ENCODE data around the gene KRT25.

Gene KRT25, protein sequence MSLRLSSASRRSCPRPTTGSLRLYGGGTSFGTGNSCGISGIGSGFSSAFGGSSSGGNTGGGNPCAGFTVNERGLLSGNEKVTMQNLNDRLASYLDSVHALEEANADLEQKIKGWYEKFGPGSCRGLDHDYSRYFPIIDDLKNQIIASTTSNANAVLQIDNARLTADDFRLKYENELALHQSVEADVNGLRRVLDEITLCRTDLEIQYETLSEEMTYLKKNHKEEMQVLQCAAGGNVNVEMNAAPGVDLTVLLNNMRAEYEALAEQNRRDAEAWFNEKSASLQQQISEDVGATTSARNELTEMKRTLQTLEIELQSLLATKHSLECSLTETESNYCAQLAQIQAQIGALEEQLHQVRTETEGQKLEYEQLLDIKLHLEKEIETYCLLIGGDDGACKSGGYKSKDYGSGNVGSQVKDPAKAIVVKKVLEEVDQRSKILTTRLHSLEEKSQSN

DNA sequence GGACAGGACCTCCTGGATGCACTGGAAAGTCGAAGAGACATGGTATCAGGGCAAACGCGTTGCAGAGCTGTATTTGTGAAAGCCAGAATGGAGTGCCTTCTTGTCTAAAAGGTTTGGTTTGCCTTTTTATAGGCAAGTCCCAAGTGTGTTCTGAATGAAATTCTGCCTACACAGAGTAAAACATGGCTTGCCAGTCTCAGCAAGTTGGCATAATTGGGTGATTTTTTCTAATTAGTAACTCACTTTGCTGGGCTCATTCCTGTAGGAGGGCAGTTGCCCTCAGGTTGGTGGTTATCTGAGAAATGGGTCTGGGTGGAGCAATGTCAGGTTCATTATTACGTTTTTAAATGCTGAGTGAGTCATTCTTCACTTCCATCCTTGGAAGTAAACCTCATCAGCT lies at the start of gene KRT25:
Gene KRT25, minus strand, starts transcription at position 101 of the 400 bp plus-strand sequence. Its CDS starts 60 bp downstream, at position 41.
- no peak for DNase-seq (ENCODE audit: low read depth)

DNA sequence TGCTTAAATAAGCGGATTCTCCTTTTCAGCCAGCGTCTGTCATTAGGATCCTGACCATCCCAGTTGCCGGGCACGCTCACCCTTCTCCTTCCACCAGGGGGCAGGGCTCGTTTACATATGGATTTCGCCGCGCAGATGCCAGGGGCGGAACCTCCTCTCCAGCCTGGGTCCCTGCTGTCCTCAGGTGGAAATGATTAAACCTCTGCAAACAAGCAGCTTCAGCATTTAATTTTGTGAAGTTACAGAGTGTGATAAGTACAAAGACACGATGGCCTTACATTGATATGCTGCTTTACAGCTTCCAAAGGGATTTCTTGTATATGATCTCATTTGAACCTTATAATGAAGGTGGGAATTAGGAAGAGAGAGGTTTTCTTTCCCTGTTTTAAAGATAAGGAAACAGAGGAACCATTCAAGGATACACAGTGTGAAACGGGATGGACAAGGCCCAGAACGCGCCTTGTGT lies 48.5 kb upstream of the KRT25 start:
- DNase-seq (ENCODE audit: low read depth) = peak; percentile 79

DNA sequence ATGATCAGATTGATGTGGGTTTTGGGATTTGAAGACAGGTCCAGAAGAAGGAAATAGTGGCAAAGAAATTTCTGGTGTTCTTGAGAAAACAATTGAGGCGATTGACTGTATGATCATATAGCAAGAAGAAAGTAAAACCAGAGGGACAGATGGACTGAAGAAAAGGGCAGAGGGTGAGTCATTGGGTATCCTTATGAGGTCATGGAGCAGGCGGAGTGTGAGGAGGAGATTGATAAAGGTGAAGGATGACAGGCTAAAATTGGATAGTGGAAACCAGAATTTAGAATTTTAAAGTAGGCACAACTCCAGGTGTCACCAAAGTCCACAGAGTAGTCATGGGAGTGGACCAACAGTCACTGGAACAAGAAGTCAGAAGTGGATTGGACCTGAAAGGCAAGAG lies 46.0 kb upstream of the KRT25 start:
- DNase-seq (ENCODE audit: low read depth) = no peak

DNA sequence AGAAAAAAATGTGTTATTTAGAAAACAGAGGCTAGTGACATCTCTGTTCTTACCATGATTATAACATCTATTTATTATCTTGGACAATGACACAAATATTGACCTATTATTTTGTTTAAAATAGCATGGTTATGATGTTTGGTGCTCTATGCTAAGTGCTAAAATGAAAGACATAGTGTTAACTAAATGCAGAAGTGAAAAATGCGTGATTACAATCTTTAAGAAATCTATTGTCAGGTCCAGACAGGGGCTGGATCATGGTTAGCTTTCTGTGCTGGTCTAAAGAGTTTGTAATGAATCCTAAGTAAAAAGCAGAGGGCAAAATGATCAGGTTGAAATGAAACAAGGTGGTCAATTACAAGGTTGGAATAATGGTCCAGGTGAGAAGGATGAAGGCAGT lies 45.2 kb upstream of the KRT25 start:
- DNase-seq (ENCODE audit: low read depth) = no peak

DNA sequence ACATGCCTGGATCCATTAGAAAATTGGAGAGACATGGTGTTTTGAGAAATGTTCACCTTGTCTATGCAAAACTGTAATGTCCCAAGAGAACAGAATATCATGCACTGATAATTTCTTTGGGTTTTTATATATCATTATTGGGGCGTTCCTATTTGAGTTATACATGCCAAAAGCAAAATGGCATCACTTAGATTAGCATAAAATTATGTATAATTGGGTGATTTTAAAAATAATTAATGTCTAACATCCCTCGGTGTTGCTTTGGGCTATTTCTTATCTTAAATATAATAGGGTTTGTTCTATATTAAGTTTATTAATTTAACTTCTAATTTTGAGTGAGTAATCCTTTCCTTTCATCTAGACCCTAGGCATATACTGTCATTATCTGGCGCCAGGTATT lies 44.7 kb upstream of the KRT25 start, which contains the start of gene KRT28:
Gene KRT28, minus strand, starts transcription at position 101 of the 400 bp plus-strand sequence. Its CDS starts 66 bp downstream, at position 35.
- no peak for DNase-seq (ENCODE audit: low read depth)

DNA sequence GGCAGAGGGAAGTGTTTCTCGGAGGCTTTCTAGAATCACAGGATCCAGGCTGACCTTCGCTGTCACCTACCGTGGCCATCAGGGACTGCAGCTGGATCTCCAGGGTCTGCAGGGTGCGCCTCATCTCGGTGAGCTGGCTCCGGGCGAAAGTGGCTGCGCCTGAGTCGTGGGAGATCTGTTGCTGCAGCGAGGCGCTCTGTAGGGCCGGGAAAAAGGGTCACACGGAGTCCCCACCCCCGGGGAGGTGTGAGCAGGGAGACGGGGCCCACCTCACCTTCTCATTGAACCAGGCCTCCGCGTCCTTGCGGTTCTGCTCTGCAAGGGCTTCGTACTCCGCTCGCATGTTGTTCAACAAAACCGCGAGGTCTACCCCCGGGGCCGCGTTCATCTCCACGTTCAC lies 41.7 kb upstream of the KRT25 start:
- DNase-seq (ENCODE audit: low read depth) = no peak

DNA sequence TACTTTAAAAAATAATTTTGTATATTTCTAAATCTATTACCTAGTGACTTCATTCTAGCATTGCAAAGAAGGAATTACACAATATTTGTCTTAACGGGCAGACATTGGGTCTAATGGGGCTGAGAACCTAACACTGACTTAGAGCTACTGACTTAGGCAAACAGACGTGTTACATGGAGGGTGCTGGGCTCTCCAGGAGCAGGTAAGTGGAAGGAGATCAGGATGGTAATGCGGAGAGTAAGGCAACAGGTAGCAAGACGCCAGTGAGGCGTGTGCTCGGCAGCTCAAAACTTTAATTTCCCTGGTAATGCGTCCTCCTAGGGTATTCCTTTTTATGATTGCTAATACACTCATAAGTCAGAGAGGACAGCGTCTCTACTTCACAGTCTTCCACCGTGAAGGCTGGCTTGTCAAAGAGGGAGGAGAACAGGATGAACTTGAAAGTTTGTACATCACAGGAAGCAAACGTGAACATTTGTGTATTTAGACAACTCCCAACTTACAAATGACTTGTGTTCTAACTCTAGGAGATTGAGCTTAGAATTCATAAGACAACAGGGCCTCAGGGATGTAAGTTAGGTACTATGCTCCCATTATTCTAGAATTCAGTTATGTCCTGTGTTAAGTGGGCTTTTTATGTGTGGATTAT lies 40.0 kb upstream of the KRT25 start:
- DNase-seq (ENCODE audit: low read depth) = no peak

DNA sequence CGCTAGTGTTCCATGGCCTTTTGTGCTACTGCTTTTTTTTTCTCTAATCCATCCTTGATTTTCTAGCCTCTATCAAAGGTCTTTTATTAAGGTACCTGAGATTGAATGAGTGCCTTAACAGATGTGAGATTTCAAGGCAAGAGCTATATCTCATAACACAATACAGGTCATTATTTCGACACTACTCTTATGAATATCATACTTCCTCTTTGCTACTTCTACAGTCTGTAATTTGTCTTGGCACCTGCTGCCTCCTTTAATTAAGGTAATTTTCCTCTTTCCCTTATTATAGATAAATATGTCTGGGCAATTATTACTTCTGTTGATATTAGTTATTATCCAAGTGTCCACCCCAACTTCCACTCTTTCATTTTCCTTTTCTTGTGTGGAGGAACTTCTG lies 39.3 kb upstream of the KRT25 start:
- no peak for DNase-seq (ENCODE audit: low read depth)

DNA sequence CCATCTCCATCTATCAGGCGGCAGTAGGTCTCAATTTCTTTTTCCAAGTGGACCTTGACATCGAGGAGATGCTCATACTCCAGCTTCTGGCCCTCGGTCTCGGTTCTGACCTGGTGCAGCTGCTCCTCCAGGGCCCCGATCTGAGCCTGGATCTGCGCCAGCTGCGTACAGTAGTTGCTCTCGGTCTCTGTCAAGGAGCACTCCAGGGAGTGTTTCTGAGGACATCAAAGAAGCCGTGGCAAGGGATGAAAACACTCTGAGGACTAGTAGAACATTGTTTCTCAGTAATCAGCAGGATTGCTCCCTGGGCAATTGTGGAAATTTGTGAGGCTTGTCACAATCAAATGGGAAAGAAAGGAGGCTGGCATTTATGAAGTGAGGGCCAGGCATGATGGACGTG lies 38.7 kb upstream of the KRT25 start:
- no peak for DNase-seq (ENCODE audit: low read depth)

DNA sequence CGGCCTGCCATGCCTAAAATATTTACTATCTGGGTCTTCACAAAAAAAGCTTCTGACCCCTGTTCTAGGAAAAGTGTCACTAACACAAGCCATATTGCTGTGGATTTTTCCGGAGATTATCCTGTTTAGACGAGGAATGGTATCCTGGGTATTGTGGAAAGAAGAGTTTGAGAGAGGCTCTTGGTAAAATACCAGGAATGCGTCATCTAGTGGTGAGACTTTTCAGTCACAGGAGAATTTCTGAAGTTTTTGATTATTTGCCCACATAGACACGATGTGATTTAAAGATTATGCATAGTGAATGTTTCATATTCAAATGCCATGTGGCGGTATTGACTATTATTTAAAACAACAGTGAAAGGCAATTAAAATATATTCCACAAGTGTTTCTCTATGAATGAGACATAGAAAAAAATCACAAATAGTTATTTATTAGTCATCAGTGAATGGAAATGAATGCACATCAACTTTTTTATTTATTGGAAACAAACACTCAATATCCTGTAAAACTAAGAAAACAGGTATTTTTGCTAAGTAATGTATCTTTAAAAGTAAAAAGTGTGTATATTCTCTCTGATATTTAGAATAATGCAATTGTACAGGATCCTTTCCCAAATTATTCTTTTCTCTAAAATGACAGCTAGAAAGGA lies 36.8 kb upstream of the KRT25 start:
- DNase-seq (ENCODE audit: low read depth) = peak; percentile 58

DNA sequence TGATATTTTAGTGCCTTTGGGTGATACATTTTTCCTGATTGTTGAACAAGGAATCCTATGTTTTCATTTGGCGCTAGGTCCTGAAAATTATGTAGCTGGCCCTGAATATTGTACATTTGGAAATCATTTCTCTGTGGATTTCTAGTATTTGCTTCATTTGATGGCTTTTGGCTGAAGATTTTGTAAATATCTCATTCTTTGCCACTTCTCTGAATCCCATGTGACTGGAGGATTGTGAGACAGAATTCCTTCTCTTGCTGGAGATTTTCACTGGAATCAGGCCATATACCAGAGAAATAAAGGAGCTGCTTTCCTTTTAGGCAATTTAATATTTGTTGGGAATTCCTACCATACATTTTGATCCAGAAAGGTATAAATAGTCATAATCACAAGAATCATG lies 36.0 kb upstream of the KRT25 start:
- DNase-seq (ENCODE audit: low read depth) = no peak

DNA sequence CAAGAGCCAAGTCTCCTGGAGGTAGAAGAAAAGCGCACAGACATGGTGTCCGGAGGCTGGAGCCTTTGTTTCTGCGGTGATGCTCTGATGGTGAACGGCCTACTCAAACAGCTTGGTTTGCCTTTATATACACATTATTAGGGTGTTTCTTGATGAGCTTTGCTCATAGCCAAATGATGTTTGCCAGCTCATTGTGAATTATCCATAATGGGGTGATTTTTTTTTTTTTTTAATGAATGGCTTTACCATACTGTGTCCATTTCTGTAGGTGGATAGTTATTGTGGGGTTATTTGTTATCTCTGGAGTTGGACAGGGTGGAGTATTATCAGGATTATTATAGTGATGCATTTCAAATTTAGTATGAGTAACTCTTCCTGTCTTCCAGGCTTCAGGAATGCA lies 27.3 kb upstream of the KRT25 start, which contains the start of gene KRT27:
Gene KRT27, minus strand, starts transcription at position 101 of the 400 bp plus-strand sequence. Its CDS starts 57 bp downstream, at position 44.
- no peak for DNase-seq (ENCODE audit: low read depth)

DNA sequence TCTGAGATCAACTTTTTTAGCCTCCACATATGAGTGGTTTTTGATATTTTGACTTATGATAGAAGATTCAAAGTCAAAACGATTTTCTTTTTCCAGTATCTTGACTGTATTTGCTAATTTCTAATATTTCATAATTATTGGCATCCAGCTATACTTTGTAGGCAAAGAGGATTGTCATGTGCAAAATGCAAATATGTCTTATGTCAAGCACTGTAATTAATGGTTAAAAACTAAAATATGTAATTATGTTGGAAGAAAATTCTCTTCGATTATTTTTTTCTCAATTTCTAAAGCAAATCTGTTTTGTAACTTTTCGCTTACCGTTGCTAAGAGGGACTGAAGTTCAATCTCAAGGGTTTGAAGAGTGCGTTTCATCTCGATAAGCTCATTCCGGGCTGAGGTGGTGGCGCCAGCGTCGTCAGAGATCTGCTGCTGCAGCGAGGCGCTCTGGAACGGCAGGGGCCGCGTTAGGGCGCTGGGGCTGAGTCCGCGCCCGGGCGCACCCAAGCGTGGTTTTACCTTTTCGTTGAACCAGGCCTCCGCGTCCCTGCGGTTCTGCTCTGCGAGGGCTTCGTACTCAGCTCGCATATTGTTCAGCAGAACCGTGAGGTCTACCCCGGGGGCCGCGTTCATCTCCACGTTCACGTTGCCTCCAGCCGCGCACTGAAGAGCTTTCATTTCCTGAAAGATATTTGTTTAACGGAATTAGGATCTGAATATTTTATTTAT lies 24.2 kb upstream of the KRT25 start:
- DNase-seq (ENCODE audit: low read depth) = no peak

DNA sequence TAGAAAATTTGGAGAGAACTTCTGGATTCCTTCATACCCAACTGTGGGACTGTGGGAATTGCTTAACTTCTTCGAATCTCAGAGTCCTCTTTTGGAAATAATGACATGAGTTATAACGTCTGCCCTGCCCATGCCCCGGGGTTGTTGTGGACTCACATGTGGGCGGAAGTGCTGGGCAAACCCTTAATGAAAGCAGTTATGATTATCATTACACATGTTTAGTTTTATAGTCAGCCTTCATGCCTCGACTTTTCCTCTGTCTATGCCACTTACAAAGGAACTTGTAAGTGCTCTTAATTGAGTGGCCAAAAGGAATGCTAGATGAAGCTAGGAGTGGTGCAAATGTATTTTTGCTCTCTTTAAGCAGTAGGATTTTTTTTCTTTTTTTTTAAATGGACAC lies 23.3 kb upstream of the KRT25 start:
- DNase-seq (ENCODE audit: low read depth) = no peak

DNA sequence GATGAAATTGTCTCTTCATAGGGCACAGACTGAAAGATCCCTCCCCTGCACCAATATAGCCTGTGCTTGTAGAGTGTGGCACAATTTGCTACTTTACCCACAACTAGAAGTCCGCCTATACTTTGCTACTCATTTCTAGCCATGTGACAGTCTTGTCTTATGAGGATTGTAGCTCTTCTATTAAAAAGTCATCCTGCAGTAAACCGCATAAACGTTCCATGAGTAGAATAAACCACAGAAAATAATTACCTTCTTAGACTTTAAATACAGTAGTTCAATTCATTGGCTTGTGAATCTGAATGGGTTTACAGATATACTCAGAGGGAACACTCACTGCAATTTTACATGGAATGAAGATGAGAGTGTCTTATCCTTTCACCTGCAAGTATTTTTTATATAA lies 22.8 kb upstream of the KRT25 start:
- no peak for DNase-seq (ENCODE audit: low read depth)

DNA sequence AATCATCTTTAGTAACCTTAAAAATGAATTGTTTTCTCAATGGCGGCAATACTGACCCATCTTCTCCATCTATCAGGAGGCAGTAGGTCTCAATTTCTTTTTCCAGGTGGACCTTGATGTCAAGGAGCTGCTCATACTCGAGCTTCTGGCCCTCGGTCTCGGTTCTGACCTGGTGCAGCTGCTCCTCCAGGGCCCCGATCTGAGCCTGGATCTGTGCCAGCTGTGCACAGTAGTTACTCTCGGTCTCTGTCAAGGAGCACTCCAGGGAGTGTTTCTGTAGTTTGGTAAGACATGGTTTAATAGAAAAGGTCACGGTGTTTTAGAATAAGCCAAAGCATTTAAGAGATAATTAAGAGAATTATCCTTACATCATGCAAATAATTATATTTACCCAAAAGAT lies 22.3 kb upstream of the KRT25 start:
- no peak for DNase-seq (ENCODE audit: low read depth)

DNA sequence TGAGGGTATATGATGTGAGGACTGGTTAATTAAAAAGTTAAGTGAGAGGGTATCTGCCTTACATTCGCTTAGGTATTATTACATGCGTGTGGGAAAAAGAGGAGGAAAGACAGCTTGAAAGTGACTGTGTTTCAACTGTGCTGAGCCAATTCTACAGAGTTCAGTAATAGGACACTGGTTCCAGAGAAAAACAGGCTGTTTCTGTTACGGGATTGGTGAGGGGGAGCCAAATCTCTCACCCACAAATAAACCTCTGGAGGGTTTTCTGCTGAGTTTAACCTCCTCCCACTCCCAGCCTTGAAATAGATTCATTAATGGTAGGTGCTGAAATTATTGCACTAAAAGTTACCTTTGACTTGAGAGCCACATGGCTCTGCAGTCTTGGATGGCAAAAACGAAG lies 20.8 kb upstream of the KRT25 start:
- DNase-seq (ENCODE audit: low read depth) = no peak

DNA sequence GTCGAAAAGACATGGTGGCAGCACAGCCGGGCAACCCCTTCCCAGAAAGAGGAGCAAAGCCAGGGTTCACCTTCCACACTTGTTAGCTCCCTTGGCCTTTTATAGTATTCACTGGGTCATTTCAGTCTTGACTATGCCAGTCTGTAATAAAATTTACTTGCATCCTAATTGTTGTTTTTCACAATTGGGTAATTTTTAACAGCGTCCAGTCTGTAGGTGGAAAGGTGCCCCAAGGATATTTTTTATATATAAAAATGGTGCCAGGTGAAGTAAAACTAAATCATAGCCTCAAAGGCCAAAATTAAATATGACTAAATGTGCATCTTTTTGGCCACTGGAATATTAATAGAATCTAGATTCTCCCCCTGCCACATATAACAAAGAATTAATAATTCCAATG lies 17.0 kb upstream of the KRT25 start, which contains the start of gene KRT26:
Gene KRT26, minus strand, starts transcription at position 101 of the 400 bp plus-strand sequence. Its CDS starts 88 bp downstream, at position 13.
- no peak for DNase-seq (ENCODE audit: low read depth)

DNA sequence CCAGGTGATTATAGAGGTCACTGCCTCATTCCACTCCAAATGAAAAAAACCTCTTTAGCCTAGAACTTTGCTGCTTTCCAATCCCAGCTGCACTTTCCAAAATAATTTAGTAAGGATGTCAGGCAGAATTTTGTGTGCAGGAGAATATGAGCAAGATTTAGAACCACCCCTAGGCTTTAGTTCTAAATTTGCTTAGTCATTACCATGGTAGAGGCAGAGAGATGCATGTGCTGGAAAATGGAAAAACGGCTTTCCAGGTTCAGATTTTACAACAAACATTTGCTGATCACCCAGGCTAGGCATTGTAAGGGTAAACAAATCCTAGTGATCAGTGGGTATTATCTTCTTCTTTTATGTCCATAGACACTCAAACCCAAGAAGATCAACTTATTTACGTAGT lies 10.5 kb upstream of the KRT25 start:
- DNase-seq (ENCODE audit: low read depth) = no peak

DNA sequence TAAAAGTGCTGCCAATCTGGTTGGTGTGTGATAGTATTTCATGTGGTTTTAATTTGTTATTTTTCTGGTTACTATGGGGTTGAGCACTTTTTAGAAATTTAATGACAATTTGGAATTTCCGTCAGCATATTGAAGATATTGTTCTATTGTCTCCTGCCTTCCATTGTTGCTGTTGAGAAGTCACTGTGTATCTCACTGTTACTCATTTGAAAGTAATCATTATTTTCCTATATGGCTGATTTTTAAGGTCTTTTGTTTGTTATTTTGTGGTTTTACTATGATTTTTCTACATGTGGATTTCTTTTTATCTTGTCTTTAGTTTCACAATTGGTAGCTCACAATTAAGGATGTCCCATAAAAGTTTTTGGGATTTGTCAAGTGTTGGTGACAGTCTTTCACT lies 8.6 kb upstream of the KRT25 start:
- DNase-seq (ENCODE audit: low read depth) = no peak

DNA sequence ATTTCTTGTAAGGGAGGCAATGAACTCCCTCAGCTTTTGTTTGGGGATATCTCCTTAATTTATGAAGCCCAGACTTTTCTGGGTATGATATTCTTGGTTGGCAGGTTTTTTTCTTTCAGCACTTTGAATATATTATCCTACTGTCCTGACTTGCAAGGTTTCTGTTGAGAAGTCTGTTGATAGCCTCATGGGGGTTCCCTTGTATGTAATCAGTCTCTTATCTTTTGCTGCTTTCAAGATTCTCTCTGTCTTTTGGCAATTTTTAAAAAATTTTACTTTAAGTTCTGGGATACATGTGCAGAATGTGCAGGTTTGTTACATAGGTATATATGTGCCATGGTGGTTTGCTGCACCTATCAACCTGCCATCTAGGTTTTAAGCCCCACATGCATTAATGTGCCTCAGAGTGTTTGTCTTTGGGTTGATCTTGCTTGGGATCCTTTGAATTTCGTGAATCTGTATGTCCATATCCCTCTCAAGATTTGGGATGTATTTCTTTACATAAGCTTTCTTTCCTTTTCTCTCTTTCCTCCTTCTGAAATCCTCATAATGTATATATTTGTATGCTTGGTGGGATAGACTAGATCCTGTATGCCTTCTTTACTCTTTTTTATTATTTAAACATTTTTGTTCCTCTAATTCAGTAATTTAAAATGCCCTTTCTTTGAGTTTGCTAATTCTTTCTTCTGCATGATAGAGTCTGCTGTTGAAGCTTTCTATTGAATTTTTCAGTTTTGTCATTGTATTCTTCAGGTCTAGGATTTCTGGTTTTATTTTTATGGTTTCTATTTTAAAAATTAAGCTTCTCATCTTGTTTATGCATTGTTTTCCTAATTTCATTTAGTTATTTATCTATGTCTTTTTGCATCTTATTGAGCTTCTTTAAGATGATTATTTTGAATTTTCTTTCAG lies 5.2 kb upstream of the KRT25 start:
- DNase-seq (ENCODE audit: low read depth) = no peak

Measured in EH (cell line).